LNCaP clone FGC (cell line): ENCODE measurements around the gene IL37.

ENCODE experiments used
- DNase-seq: peaks from one replicate; pipeline ENCODE4 v3.0.0-alpha.2; 2011; ENCODE audit warnings: low read depth
- H3K4me3 ChIP-seq: 2 replicates; pipeline ENCODE4 v1.5.1; 2011; ENCODE audit warnings: mild to moderate bottlenecking, low read depth, low read length, control low read depth
- TF ChIP-seq, protein P1 (sequence below): IDR thresholded peaks from 2 replicates; pipeline ENCODE4 v1.5.1; 2012; ENCODE audit warnings: mild to moderate bottlenecking; ENCODE audit not compliant: control insufficient read depth, insufficient read depth; ENCODE audit errors: extremely low read depth

IL37 gene, protein sequence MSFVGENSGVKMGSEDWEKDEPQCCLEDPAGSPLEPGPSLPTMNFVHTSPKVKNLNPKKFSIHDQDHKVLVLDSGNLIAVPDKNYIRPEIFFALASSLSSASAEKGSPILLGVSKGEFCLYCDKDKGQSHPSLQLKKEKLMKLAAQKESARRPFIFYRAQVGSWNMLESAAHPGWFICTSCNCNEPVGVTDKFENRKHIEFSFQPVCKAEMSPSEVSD

DNA sequence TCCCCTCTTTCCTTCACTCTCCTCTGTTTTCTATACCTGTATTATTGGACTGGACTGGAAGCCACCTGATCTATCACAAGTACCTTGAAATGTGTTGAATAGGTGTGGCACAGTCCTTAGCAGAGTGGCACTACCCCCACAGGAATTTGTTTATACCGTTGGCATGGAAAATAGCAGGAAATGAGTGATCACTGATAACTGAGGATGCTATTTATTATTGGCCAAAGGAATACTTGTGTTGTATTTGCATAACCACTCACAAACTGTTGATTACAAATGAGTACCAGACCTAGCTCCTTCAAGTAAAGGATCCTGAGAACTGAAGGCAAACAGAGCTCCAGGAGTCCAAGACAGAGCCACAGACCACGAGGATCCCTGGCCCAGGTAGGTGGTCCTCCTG, at the start of gene IL37:
Gene IL37, plus strand, starts transcription at position 301 of the 400 bp plus-strand sequence. CDS start 1,848 bp downstream, outside the sequence.
- no peak within 1 kb of the TSS for H3K4me3 ChIP-seq
- TF ChIP-seq, protein P1, sequence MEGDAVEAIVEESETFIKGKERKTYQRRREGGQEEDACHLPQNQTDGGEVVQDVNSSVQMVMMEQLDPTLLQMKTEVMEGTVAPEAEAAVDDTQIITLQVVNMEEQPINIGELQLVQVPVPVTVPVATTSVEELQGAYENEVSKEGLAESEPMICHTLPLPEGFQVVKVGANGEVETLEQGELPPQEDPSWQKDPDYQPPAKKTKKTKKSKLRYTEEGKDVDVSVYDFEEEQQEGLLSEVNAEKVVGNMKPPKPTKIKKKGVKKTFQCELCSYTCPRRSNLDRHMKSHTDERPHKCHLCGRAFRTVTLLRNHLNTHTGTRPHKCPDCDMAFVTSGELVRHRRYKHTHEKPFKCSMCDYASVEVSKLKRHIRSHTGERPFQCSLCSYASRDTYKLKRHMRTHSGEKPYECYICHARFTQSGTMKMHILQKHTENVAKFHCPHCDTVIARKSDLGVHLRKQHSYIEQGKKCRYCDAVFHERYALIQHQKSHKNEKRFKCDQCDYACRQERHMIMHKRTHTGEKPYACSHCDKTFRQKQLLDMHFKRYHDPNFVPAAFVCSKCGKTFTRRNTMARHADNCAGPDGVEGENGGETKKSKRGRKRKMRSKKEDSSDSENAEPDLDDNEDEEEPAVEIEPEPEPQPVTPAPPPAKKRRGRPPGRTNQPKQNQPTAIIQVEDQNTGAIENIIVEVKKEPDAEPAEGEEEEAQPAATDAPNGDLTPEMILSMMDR, result no peak
- no peak for DNase-seq

DNA sequence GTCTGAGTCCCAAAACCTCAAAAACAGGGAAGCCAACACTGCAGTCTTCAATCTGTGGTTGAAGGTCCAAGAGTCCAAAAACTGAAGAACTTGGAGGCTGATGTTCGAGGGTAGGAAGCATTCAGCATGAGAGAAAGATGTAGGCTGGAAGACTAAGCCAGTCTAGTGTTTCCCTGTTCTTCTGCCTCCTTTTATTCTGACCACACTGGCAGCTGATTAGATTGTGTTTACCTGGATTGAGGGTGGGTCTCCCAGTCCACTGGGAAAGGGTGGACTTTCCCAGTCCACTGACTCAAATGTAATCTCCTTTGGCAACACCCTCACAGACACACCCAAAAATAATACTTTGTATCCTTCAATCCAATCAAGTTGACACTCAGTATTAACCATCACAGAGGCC, 46.9 kb upstream of the IL37 start:
- TF ChIP-seq, protein P1, result no peak
- H3K4me3 ChIP-seq, result no peak overlapping the region
- no peak for DNase-seq

DNA sequence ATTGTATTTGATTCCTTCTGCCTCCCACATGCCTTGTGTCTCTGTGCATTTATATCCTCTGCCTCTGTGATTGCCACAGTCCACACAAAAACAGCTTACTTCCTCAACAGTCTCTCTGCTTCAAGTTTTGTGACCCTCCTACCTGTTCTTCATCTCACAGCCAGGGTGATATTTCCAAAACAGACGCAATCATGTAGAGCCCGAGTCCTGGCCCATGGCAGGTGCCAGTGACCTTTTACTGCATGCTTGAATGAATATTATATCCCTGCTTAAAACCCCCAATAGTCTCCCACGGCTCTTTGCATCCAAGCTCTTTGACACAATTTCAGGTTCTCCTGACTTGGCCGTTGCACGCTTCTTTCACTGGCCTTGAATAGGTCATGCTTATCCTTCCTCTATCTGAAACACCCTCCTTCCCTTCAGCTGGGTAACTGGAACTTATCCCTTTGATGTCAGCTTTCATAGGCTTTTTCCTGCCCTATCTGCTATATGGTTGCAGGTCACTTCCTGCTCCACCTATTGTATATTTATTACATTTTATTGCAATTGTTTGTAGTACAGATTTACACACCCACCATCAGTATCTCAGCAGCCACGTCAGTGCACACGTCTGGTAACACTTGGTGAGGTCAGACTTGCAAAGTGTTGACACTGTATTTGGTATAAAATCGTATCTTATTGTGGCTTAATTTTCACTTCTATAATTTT, 44.7 kb upstream of the IL37 start:
- TF ChIP-seq, protein P1, result no peak
- no peak for DNase-seq
- no peak overlapping the region for H3K4me3 ChIP-seq

GRCh38 chr2:112867701-112868631, 43.0 kb upstream of the IL37 start:
- peak; percentile 21 for DNase-seq
- no peak overlapping the region for H3K4me3 ChIP-seq
- TF ChIP-seq, protein P1, result 0 out of 2 replicates have a peak, but pooled peaks have one; percentile 2

DNA sequence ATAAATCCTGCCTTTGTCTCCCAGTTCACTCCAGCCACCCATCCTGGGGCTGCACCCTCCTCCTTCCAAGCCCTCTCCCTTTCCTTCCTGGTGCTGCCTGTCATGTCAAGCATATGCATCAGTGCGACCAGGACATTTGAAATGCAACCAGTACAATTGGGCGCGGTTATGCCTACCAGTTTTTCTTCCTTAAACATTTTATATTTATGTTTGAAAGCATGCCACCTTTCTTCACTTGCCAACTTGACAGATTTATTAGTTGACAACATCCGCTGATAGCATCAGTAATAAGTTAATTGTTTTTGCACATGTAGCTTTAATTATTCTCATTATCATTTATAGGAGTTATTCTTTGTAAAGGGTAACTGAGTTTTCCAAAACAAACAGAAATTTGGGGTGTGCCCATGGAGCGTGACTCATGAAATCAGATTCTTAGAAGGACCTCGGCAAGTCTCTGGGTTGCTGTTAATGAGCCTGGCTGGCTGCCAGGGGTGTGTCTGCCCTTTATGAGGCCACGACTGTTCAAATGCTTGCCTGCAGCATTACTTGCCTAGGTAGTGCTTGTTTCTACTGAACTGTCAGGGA, 41.6 kb upstream of the IL37 start:
- peak; percentile 93 for DNase-seq
- TF ChIP-seq, protein P1, result no peak
- no peak overlapping the region for H3K4me3 ChIP-seq
